Measurements from ENCODE around the gene SPAG5.
A peak's percentile ranks its signal among the peaks of the same experiment; 100 is the strongest.

SPAG5 gene

GRCh38 chr17:28554565-28554964 is 44.3 kb downstream of the SPAG5 start:
- H3K4me2 ChIP-seq (ENCODE audit: low read depth, low read length), result no peak overlapping the region
- H3K4me1 ChIP-seq (ENCODE audit: low read length), result peaks cover 3% of the 10 kb centered on the region; the same call in 1 of the 2 replicates
- H4K20me1 ChIP-seq (ENCODE audit: insufficient read depth, low read length), result no peaks in the 10 kb centered on the region
- DNase-seq, result no peak
- 0 out of 2 replicates have a peak, but pooled peaks cover 5% of the 10 kb centered on the region for H3K27me3 ChIP-seq (replicated peaks; ENCODE audit: insufficient read depth, low read length)
- no peaks in the 10 kb centered on the region for H3K9me3 ChIP-seq (replicated peaks; ENCODE audit: insufficient read depth, low read length)
- H3K4me3 ChIP-seq (ENCODE audit: low read length), result no peak overlapping the region
- H3K36me3 ChIP-seq (replicated peaks; ENCODE audit: insufficient read depth, low read length), result no peaks in the 10 kb centered on the region
- H3K9me2 ChIP-seq (replicated peaks; ENCODE audit: insufficient read depth, low read length), result no peaks in the 10 kb centered on the region
- H3K79me2 ChIP-seq (ENCODE audit: low read length), result no peaks in the 10 kb centered on the region
- H3F3A ChIP-seq (ENCODE audit: insufficient read depth, low read length), result no peaks in the 10 kb centered on the region; the same call in 1 of the 2 replicates
- TF ChIP-seq EZH2phosphoT487 (IDR thresholded peaks at IDR 0.05; ENCODE audit: low read length), result no peak
- no peak for TF ChIP-seq EZH2 (optimal IDR thresholded peaks at IDR 0.05; ENCODE audit: low read depth, low read length)
- TF ChIP-seq CTCF (IDR thresholded peaks at IDR 0.05; ENCODE audit: low read length), result peak; percentile 19; the same call in 1 of the 2 replicates
- no peak overlapping the region for H2AFZ ChIP-seq (ENCODE audit: low read length)
- no peak overlapping the region for H3K9ac ChIP-seq (ENCODE audit: low read length)
- no peak overlapping the region for H3K27ac ChIP-seq (ENCODE audit: low read length)

- TF ChIP-seq EZH2 (optimal IDR thresholded peaks at IDR 0.05; ENCODE audit: low read depth, low read length), result no peak
- Histone ChIP-seq H3K79me2 (ENCODE audit: low read length) (no peaks in the 10 kb centered on the region), H3K9ac (ENCODE audit: low read length) (no peak overlapping the region), H3K4me3 (ENCODE audit: low read length) (peak overlapping the region; percentile 39), H3F3A (ENCODE audit: insufficient read depth, low read length) (no peaks in the 10 kb centered on the region; the same call in 1 of the 2 replicates), H3K27me3 (replicated peaks; ENCODE audit: insufficient read depth, low read length) (0 out of 2 replicates have a peak, but pooled peaks cover 5% of the 10 kb centered on the region), H4K20me1 (ENCODE audit: insufficient read depth, low read length) (no peaks in the 10 kb centered on the region), H3K27ac (ENCODE audit: low read length) (no peak overlapping the region), H3K36me3 (replicated peaks; ENCODE audit: insufficient read depth, low read length) (no peaks in the 10 kb centered on the region), H3K4me1 (ENCODE audit: low read length) (peaks cover 3% of the 10 kb centered on the region; the same call in 1 of the 2 replicates), H3K9me2 (replicated peaks; ENCODE audit: insufficient read depth, low read length) (no peaks in the 10 kb centered on the region), H2AFZ (ENCODE audit: low read length) (no peak overlapping the region), H3K9me3 (replicated peaks; ENCODE audit: insufficient read depth, low read length) (no peaks in the 10 kb centered on the region), H3K4me2 (ENCODE audit: low read depth, low read length) (peak overlapping the region; percentile 88)
- no peak for DNase-seq
Observed at GRCh38 chr17:28553000-28553505, 45.8 kb downstream of the SPAG5 start.

GRCh38 chr17:28552176-28552999 is 46.4 kb downstream of the SPAG5 start, which contains the start of gene UNC119:
TSS of gene UNC119 (minus strand) at chr17:28552624. CDS start at chr17:28552557, 67 bp downstream.
- H2AFZ ChIP-seq (ENCODE audit: low read length), result peak within 1 kb of the TSS; percentile 84
- H3K4me2 ChIP-seq (ENCODE audit: low read depth, low read length), result peak within 1 kb of the TSS; percentile 88
- no peaks in the 10 kb centered on the region for H4K20me1 ChIP-seq (ENCODE audit: insufficient read depth, low read length)
- no peaks in the 10 kb centered on the region; the same call in 1 of the 2 replicates for H3F3A ChIP-seq (ENCODE audit: insufficient read depth, low read length)
- no peaks in the 10 kb centered on the region for H3K36me3 ChIP-seq (replicated peaks; ENCODE audit: insufficient read depth, low read length)
- peak; percentile 73 for DNase-seq
- H3K4me3 ChIP-seq (ENCODE audit: low read length), result peak within 1 kb of the TSS; percentile 81
- H3K9me2 ChIP-seq (replicated peaks; ENCODE audit: insufficient read depth, low read length), result no peaks in the 10 kb centered on the region
- no peak for TF ChIP-seq EZH2 (optimal IDR thresholded peaks at IDR 0.05; ENCODE audit: low read depth, low read length)
- no peak for TF ChIP-seq EZH2phosphoT487 (IDR thresholded peaks at IDR 0.05; ENCODE audit: low read length)
- no peak for TF ChIP-seq CTCF (IDR thresholded peaks at IDR 0.05; ENCODE audit: low read length)
- H3K27ac ChIP-seq (ENCODE audit: low read length), result no peak within 1 kb of the TSS
- H3K79me2 ChIP-seq (ENCODE audit: low read length), result no peaks in the 10 kb centered on the region
- 0 out of 2 replicates have a peak, but pooled peaks cover 5% of the 10 kb centered on the region for H3K27me3 ChIP-seq (replicated peaks; ENCODE audit: insufficient read depth, low read length)
- no peaks in the 10 kb centered on the region for H3K9me3 ChIP-seq (replicated peaks; ENCODE audit: insufficient read depth, low read length)
- peak within 1 kb of the TSS; percentile 52; the same call in 1 of the 2 replicates for H3K9ac ChIP-seq (ENCODE audit: low read length)
- peaks cover 3% of the 10 kb centered on the region; the same call in 1 of the 2 replicates for H3K4me1 ChIP-seq (ENCODE audit: low read length)
